Measurements from ENCODE around the gene KIF21A. TPM values are rescaled to one million over a fixed set of nuclear protein-coding genes. Genes with fewer than 3 reads are reported as not detected.
A peak's percentile ranks its signal among the peaks of the same experiment; 100 is the strongest.

The KIF21A gene
- total RNA-seq, 1 donor from 2014 or later = 3.9 TPM

GRCh38 chr12:39461059-39461458 is 18.1 kb upstream of the KIF21A start:
- H3K9me3 Mint-ChIP-seq (ENCODE audit: unreplicated experiment) = no peaks in the 10 kb centered on the region
- no peaks in the 10 kb centered on the region for H3K36me3 Mint-ChIP-seq (ENCODE audit: unreplicated experiment)
- no peak overlapping the region for H3K27ac Mint-ChIP-seq (ENCODE audit: unreplicated experiment)
- H3K4me1 Mint-ChIP-seq (ENCODE audit: unreplicated experiment) = no peaks in the 10 kb centered on the region
- peaks cover 4% of the 10 kb centered on the region for H3K27me3 Mint-ChIP-seq (ENCODE audit: unreplicated experiment)
- H3K4me3 Mint-ChIP-seq (ENCODE audit: unreplicated experiment) = no peak overlapping the region
- no peak for DNase-seq (ENCODE audit: extremely low spot score, unreplicated experiment)
- TF ChIP-seq, protein P1, sequence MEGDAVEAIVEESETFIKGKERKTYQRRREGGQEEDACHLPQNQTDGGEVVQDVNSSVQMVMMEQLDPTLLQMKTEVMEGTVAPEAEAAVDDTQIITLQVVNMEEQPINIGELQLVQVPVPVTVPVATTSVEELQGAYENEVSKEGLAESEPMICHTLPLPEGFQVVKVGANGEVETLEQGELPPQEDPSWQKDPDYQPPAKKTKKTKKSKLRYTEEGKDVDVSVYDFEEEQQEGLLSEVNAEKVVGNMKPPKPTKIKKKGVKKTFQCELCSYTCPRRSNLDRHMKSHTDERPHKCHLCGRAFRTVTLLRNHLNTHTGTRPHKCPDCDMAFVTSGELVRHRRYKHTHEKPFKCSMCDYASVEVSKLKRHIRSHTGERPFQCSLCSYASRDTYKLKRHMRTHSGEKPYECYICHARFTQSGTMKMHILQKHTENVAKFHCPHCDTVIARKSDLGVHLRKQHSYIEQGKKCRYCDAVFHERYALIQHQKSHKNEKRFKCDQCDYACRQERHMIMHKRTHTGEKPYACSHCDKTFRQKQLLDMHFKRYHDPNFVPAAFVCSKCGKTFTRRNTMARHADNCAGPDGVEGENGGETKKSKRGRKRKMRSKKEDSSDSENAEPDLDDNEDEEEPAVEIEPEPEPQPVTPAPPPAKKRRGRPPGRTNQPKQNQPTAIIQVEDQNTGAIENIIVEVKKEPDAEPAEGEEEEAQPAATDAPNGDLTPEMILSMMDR (IDR thresholded peaks at IDR 0.05) = no peak

DNA sequence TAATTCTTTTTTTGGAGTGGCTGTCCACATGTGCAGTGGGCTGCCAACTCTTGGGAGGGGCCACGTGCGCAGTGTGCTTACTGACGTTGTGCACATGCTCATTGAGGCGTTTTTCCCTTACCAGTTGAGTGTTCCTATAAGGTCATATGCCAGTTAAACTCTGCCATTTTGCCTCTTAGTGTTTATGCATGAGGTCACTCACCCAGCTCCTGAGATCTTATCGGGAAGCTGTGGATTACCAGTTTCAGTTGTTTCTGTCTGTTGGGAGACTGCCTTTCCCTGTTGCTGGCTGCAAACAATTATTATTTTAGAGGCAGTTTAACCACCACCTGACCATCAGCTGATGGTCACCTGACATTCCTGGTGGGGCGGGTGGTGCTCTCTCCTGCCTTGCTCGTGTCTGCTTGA is 16.1 kb upstream of the KIF21A start:
- no peak overlapping the region for H3K4me3 Mint-ChIP-seq (ENCODE audit: unreplicated experiment)
- H3K9me3 Mint-ChIP-seq (ENCODE audit: unreplicated experiment) = no peaks in the 10 kb centered on the region
- H3K36me3 Mint-ChIP-seq (ENCODE audit: unreplicated experiment) = no peaks in the 10 kb centered on the region

GRCh38 chr12:39451977-39452376 is 9.1 kb upstream of the KIF21A start:
- peaks cover 50% of the 10 kb centered on the region for H3K27me3 Mint-ChIP-seq (ENCODE audit: unreplicated experiment)
- no peaks in the 10 kb centered on the region for H3K9me3 Mint-ChIP-seq (ENCODE audit: unreplicated experiment)
- no peaks in the 10 kb centered on the region for H3K4me1 Mint-ChIP-seq (ENCODE audit: unreplicated experiment)
- H3K36me3 Mint-ChIP-seq (ENCODE audit: unreplicated experiment) = no peaks in the 10 kb centered on the region
- no peak overlapping the region for H3K4me3 Mint-ChIP-seq (ENCODE audit: unreplicated experiment)
- no peak for DNase-seq (ENCODE audit: extremely low spot score, unreplicated experiment)
- H3K27ac Mint-ChIP-seq (ENCODE audit: unreplicated experiment) = no peak overlapping the region
- TF ChIP-seq, protein P1 (IDR thresholded peaks at IDR 0.05) = no peak

More for the DNA sequence above, 16.1 kb upstream of the KIF21A start:
- no peak overlapping the region for H3K27ac Mint-ChIP-seq (ENCODE audit: unreplicated experiment)
- TF ChIP-seq, protein P1 (IDR thresholded peaks at IDR 0.05) = no peak
- no peak for DNase-seq (ENCODE audit: extremely low spot score, unreplicated experiment)
- H3K4me1 Mint-ChIP-seq (ENCODE audit: unreplicated experiment) = no peaks in the 10 kb centered on the region
- peaks cover 6% of the 10 kb centered on the region for H3K27me3 Mint-ChIP-seq (ENCODE audit: unreplicated experiment)

- Mint-ChIP-seq H3K27me3 (ENCODE audit: unreplicated experiment) (peaks cover 50% of the 10 kb centered on the region), H3K27ac (ENCODE audit: unreplicated experiment) (no peak overlapping the region), H3K4me1 (ENCODE audit: unreplicated experiment) (peaks cover 7% of the 10 kb centered on the region), H3K36me3 (ENCODE audit: unreplicated experiment) (no peaks in the 10 kb centered on the region), H3K9me3 (ENCODE audit: unreplicated experiment) (no peaks in the 10 kb centered on the region), H3K4me3 (ENCODE audit: unreplicated experiment) (no peak overlapping the region)
- DNase-seq (ENCODE audit: extremely low spot score, unreplicated experiment) = no peak
- TF ChIP-seq, protein P1 (IDR thresholded peaks at IDR 0.05) = no peak
Observed at GRCh38 chr12:39448038-39448437, 5.1 kb upstream of the KIF21A start.

DNA sequence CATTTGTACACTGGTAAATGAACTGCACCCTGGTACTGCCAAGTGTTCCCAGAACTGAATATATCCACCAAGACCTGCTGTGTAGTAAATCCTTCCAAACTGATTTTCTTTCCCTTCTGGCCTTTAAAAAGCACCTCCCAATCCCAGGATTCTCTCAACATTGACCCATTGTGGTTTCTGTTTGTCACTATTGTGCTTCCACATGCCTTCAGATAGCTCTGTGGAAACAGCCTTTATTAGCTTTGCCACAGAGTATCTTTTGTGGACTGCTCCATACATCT is 949 bp upstream of the KIF21A start:
- TF ChIP-seq, protein P1 (IDR thresholded peaks at IDR 0.05) = no peak
- Mint-ChIP-seq H3K4me3 (ENCODE audit: unreplicated experiment) (peak overlapping the region; percentile 62), H3K27me3 (ENCODE audit: unreplicated experiment) (peaks cover 31% of the 10 kb centered on the region), H3K9me3 (ENCODE audit: unreplicated experiment) (no peaks in the 10 kb centered on the region), H3K36me3 (ENCODE audit: unreplicated experiment) (no peaks in the 10 kb centered on the region), H3K4me1 (ENCODE audit: unreplicated experiment) (peaks cover 13% of the 10 kb centered on the region), H3K27ac (ENCODE audit: unreplicated experiment) (no peak overlapping the region)
- no peak for DNase-seq (ENCODE audit: extremely low spot score, unreplicated experiment)
